ENCODE measurements around the gene RCOR1. TPM values are rescaled to one million over a fixed set of nuclear protein-coding genes. Genes with fewer than 3 reads are reported as not detected.

Gene RCOR1
- total RNA-seq, 3 donors from 2014 or later = 29.4 to 31.3 (median 29.5) TPM

- Histone ChIP-seq H3K36me3 (ENCODE audit: low read depth) (no peaks in the 10 kb centered on the region), H3K4me1 (ENCODE audit: low read depth) (no peaks in the 10 kb centered on the region), H3K4me3 (no peak overlapping the region), H3K9me3 (no peaks in the 10 kb centered on the region)
- DNase-seq (no peak), ATAC-seq (no peak)
- no peak for TF ChIP-seq CTCF (IDR thresholded peaks at IDR 0.05)
- intact Hi-C loops (cut with DNase I, micrococcal nuclease) = no loop called here
These were observed 70.4 kb downstream of the RCOR1 start for GRCh38 chr14:102662636-102663430.

GRCh38 chr14:102663440-102663839 is 71.0 kb downstream of the RCOR1 start:
- ATAC-seq (no peak), DNase-seq (no peak)
- Histone ChIP-seq H3K36me3 (ENCODE audit: low read depth) (no peaks in the 10 kb centered on the region), H3K4me1 (ENCODE audit: low read depth) (no peaks in the 10 kb centered on the region), H3K4me3 (no peak overlapping the region), H3K9me3 (no peaks in the 10 kb centered on the region)
- TF ChIP-seq CTCF (IDR thresholded peaks at IDR 0.05) = no peak
- intact Hi-C loops (cut with DNase I, micrococcal nuclease) = no loop called here

- no peaks in the 10 kb centered on the region for H3K36me3 ChIP-seq (ENCODE audit: low read depth)
- H3K4me3 ChIP-seq = no peak overlapping the region
- intact Hi-C loops (cut with DNase I, micrococcal nuclease) = no loop called here
- TF ChIP-seq CTCF (IDR thresholded peaks at IDR 0.05) = no peak
- ATAC-seq (no peak), DNase-seq (no peak)
- H3K9me3 ChIP-seq = no peaks in the 10 kb centered on the region
- no peaks in the 10 kb centered on the region for H3K4me1 ChIP-seq (ENCODE audit: low read depth)
These were observed 73.2 kb downstream of the RCOR1 start for GRCh38 chr14:102665621-102666020.

- Histone ChIP-seq H3K36me3 (ENCODE audit: low read depth) (no peaks in the 10 kb centered on the region), H3K4me3 (no peak overlapping the region), H3K9me3 (no peaks in the 10 kb centered on the region), H3K4me1 (ENCODE audit: low read depth) (no peaks in the 10 kb centered on the region)
- ATAC-seq (no peak), DNase-seq (no peak)
- intact Hi-C loops (cut with DNase I, micrococcal nuclease) = no loop called here
- TF ChIP-seq CTCF (IDR thresholded peaks at IDR 0.05) = no peak
These were observed 74.2 kb downstream of the RCOR1 start for GRCh38 chr14:102666635-102667034.

GRCh38 chr14:102667703-102668102 is 75.3 kb downstream of the RCOR1 start:
- TF ChIP-seq CTCF (IDR thresholded peaks at IDR 0.05) = no peak
- Histone ChIP-seq H3K9me3 (no peaks in the 10 kb centered on the region), H3K36me3 (ENCODE audit: low read depth) (no peaks in the 10 kb centered on the region), H3K4me3 (no peak overlapping the region), H3K4me1 (ENCODE audit: low read depth) (no peaks in the 10 kb centered on the region)
- intact Hi-C loops (cut with DNase I, micrococcal nuclease) = no loop called here
- no peak for DNase-seq
- no peak for ATAC-seq
